Spleen (tissue), 7 donors: ENCODE results near the gene GJA9.

Experiments
- CTCF ChIP-seq, 11 experiments: fragments of 200-600 bp in 7 of 11; fragments of 450-650 bp in 4 of 11; sonication (generic) in 4 of 11; IDR thresholded peaks in 8 of 11; conservative IDR thresholded peaks in 3 of 11; 1 replicate in 7 of 11; 2 replicates in 4 of 11; pipeline versions ENCODE4 v1.4.0 to v1.8.0; 2016 to 2021; ENCODE audit warnings: antibody characterized with exemption in 11 of 11, inconsistent platforms in 4 of 11, mild to moderate bottlenecking in 1 of 11
- POLR2A ChIP-seq, 3 donors: fragments of 450-650 bp; IDR thresholded peaks; one replicate each; pipeline ENCODE4 v1.5.1; 2017; ENCODE audit warnings: antibody characterized with exemption in 3 of 3, mild to moderate bottlenecking in 1 of 3
- POLR2AphosphoS5 ChIP-seq, 3 donors: sonication (generic); formaldehyde crosslinking; IDR thresholded peaks; one replicate each; pipeline ENCODE4 v1.5.1; 2017; ENCODE audit warnings: antibody characterized with exemption in 3 of 3
- donor health status: DM: no; HTN: no; CAD: no; lungs with moderate emphysema.
- donor health status: DM: no; HTN: no; CAD: no.
- donor health status: DM: no; HTN: no; CAD: no.

- TF ChIP-seq POLR2A (IDR thresholded peaks at IDR 0.05) (no peak), CTCF (IDR thresholded peaks at IDR 0.05 in 8 of 11, conservative IDR thresholded peaks at IDR 0.05 in 3 of 11) (no peak), POLR2AphosphoS5 (IDR thresholded peaks at IDR 0.05) (no peak)
Measured at GRCh38 chr1:38908821-38909220, 27.4 kb upstream of the GJA9 start.
